WERI-Rb-1 (cell line): Measurements from ENCODE around the gene NFYA.

Experiments used
- DNase-seq: peaks from one replicate; pipeline ENCODE4 v3.0.0-alpha.2; 2020
- H3K27ac ChIP-seq: fragments of 250-450 bp; sonication (Bioruptor Pico); 2 replicates; pipeline ENCODE4 v1.5.1; 2020; ENCODE audit warnings: mild to moderate bottlenecking, moderate library complexity
- H3K27me3 ChIP-seq: fragments of 250-450 bp; sonication (Bioruptor Pico); 2 replicates; pipeline ENCODE4 v1.5.1; 2021; ENCODE audit warnings: mild to moderate bottlenecking, low read depth, moderate library complexity; ENCODE audit not compliant: insufficient read depth, severe bottlenecking
- H3K36me3 ChIP-seq: fragments of 250-450 bp; sonication (Bioruptor Pico); 2 replicates; pipeline ENCODE4 v1.5.1; 2020; ENCODE audit warnings: mild to moderate bottlenecking, moderate library complexity
- H3K4me3 ChIP-seq: 2 replicates; pipeline ENCODE4 v1.5.1; 2011; ENCODE audit warnings: low read depth, mild to moderate bottlenecking, control low read depth, low read length
- H3K9me3 ChIP-seq: fragments of 250-450 bp; sonication (Bioruptor Pico); 2 replicates; pipeline ENCODE4 v1.5.1; 2021; ENCODE audit warnings: mild to moderate bottlenecking, moderate library complexity; ENCODE audit not compliant: severe bottlenecking
- TF ChIP-seq, protein P1 (sequence below): IDR thresholded peaks from 2 replicates; pipeline ENCODE4 v1.5.1; 2011; ENCODE audit warnings: low read depth, mild to moderate bottlenecking, control low read depth, inconsistent platforms, low read length

NFYA gene

DNA sequence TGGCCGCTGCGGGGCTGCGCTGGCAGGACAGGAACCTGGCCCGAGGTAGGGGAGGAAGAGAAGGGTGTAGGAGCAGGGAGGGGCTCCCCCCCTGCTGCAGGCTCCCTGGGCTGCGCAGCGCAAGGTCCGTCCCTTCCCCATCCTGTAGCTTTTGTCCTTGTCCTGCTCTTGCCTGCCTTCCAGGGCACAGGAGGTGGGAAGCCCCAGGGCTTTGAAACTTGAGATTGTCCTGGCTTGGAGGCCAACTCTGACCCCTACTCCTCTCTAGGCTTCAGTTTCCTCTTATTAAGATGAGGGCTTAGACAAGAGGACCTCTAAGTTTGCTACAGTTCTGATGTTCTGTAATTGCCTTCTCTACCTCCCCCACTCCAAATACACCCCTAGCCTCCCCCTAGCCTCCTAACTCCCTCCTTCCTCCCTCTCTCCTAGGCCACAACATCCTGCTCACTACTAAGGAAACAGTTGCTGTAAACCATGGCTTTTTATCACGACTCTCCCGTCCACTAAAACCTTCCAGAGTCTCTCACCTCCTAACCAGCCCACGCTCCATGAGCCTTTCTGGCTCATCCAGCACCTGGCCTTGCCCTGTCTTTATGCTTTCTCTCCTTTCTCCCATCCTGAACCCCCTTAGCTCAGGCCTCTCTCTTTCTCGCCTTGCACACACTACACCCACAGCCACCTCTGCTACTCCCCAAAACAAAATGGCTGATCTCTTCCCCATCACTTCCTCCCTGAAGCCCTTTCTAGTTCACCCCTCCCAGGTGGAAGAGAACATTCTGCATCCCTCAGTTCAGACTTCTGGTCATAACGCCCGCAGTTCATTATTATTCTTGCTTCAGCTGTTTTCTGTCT is 44.0 kb upstream of the NFYA start:
- no peaks in the 10 kb centered on the region for H3K9me3 ChIP-seq
- no peaks in the 10 kb centered on the region for H3K36me3 ChIP-seq
- H3K27me3 ChIP-seq = no peaks in the 10 kb centered on the region
- DNase-seq = no peak
- peak overlapping the region; percentile 57 for H3K4me3 ChIP-seq
- TF ChIP-seq, protein P1, sequence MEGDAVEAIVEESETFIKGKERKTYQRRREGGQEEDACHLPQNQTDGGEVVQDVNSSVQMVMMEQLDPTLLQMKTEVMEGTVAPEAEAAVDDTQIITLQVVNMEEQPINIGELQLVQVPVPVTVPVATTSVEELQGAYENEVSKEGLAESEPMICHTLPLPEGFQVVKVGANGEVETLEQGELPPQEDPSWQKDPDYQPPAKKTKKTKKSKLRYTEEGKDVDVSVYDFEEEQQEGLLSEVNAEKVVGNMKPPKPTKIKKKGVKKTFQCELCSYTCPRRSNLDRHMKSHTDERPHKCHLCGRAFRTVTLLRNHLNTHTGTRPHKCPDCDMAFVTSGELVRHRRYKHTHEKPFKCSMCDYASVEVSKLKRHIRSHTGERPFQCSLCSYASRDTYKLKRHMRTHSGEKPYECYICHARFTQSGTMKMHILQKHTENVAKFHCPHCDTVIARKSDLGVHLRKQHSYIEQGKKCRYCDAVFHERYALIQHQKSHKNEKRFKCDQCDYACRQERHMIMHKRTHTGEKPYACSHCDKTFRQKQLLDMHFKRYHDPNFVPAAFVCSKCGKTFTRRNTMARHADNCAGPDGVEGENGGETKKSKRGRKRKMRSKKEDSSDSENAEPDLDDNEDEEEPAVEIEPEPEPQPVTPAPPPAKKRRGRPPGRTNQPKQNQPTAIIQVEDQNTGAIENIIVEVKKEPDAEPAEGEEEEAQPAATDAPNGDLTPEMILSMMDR = no peak
- peak overlapping the region; percentile 72 for H3K27ac ChIP-seq

DNA sequence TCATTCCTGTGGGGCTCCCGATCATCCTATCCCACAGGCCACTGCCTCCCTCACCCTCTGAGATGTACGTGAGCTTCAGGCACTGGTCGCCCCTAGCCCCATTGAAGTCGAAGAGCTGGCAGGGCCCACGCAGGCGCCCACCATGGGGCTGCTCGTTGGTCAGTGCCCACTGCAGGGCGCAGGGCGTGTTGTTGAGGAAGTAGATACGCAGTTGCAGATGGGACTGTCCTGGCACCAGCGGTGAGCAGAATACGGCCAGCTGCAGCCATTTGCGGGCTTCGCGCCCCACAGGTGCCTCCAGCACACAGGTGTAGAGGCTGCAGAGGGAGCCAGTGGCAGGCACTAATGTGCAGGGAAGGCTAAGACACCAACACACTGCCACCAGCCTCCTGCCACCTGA is 39.9 kb upstream of the NFYA start:
- H3K27me3 ChIP-seq = no peaks in the 10 kb centered on the region
- no peaks in the 10 kb centered on the region for H3K36me3 ChIP-seq
- no peak for DNase-seq
- H3K27ac ChIP-seq = no peak overlapping the region
- H3K4me3 ChIP-seq = no peak overlapping the region
- no peaks in the 10 kb centered on the region for H3K9me3 ChIP-seq
- TF ChIP-seq, protein P1 = no peak

DNA sequence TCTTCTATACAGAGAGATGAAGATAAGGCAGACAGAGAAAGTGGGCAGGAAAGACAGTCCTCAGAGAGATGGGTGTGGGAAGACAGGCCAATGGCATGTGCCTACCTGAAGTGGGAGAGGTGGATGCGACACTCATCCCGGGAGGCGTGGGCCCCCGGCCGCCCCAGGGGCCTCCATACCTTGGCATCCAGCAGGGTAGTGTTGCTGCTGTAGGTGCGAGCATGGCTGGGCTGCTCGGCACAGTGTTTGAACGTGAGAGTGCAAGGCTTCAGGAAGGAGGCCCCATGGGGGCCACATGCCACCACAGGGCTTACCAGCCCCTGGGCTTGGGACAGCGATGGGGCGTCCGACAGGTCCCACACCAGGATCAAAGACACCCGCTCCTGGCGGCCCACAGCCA is 39.0 kb upstream of the NFYA start:
- Histone ChIP-seq H3K27ac (no peak overlapping the region), H3K4me3 (no peak overlapping the region), H3K9me3 (no peaks in the 10 kb centered on the region), H3K36me3 (no peaks in the 10 kb centered on the region), H3K27me3 (no peaks in the 10 kb centered on the region)
- no peak for DNase-seq
- TF ChIP-seq, protein P1 = no peak

DNA sequence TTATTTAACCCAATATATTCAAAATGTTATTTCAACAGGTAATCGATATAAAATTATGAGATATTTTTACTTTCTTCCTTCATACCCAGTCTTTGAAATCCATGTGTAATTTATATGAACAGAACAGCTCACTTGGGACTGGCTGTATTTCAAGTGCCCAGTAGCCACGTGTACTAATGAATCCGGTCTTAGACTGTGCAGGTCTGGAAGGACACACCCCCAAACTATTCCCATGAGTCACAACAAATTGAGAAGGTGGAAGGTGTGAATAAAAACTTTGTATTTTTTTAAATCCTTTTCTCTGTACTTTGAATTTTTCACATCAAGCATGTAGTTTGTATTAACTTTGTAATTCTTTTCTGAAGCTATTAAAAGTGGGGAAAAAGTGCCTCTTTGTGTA is 36.6 kb upstream of the NFYA start:
- H3K27me3 ChIP-seq = no peaks in the 10 kb centered on the region
- no peak overlapping the region for H3K27ac ChIP-seq
- no peak for DNase-seq
- H3K9me3 ChIP-seq = no peaks in the 10 kb centered on the region
- TF ChIP-seq, protein P1 = no peak
- no peaks in the 10 kb centered on the region for H3K36me3 ChIP-seq
- no peak overlapping the region for H3K4me3 ChIP-seq

DNA sequence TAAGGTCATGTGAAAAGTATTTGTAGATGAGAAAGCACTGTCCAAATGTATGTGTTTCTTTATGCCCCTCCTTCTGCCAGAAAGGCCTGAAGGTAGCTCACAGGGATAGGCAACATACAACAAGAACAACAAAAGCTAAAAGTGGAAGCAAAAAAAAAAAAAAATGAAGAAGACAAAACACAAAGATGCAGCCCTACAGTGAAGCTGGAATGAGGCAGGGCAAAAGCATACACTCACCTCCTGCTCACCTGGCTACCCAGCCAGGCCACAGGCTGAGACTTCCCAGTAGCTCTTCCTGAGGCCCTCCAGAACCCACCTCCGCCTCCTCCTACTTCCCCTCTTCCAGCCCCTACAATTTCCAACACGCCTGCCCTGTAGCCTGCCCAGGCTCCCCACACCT is 36.2 kb upstream of the NFYA start:
- Histone ChIP-seq H3K9me3 (no peaks in the 10 kb centered on the region), H3K27me3 (no peaks in the 10 kb centered on the region), H3K4me3 (no peak overlapping the region), H3K36me3 (no peaks in the 10 kb centered on the region), H3K27ac (no peak overlapping the region)
- no peak for DNase-seq
- TF ChIP-seq, protein P1 = no peak
